PC-3 (cell line): ENCODE results near the gene KIAA0513. TPM values are rescaled to one million over a fixed set of nuclear protein-coding genes. Genes with fewer than 3 reads are reported as not detected.

Experiments used
- ATAC-seq: fragments of 200-7000 bp; cut with Tn5 transposase; 2 replicates; pipeline ENCODE4 v1.9.1; 2020; ENCODE audit warnings: mild to moderate bottlenecking, moderate library complexity
- BruUV-seq: library from RNA; stranded (reverse); fragments of 400-500 nt; replicated peaks from 2 replicates; lab custom pipeline; 2021; lab: Mats Ljungman, UMichigan
- CTCF ChIA-PET: fragments of 300-600 bp; sonication (Branson Sonifier 250); formaldehyde crosslinking; loops from one replicate; lab custom pipeline; 2022; ENCODE audit warnings: antibody characterized with exemption; lab: Charles Lee
- POLR2A ChIA-PET: fragments of 300-600 bp; sonication (Branson Sonifier 250); formaldehyde crosslinking; loops from one replicate; lab custom pipeline; 2022; ENCODE audit warnings: antibody characterized with exemption; ENCODE audit not compliant: unreplicated experiment; lab: Charles Lee
- DNase-seq: peaks from one replicate; pipeline ENCODE4 v3.0.0-alpha.2; 2015
- H2AFZ ChIP-seq: fragments of 300-600 bp; sonication (generic); 2 replicates; pipeline ENCODE4 v1.6.0; 2016; ENCODE audit warnings: antibody characterized with exemption, low read length
- H3F3A ChIP-seq: fragments of 300-600 bp; sonication (generic); one replicate; pipeline ENCODE4 v1.6.0; 2017; ENCODE audit warnings: antibody characterized with exemption, low read length, control low read depth, mild to moderate bottlenecking; ENCODE audit not compliant: unreplicated experiment
- H3K27ac ChIP-seq: fragments of 300-600 bp; sonication (generic); 2 replicates; pipeline ENCODE4 v1.5.1; 2016; ENCODE audit warnings: mild to moderate bottlenecking, low read length
- H3K27me3 ChIP-seq: fragments of 300-600 bp; sonication (generic); 2 replicates; pipeline ENCODE4 v1.6.1; 2016; ENCODE audit warnings: low read length, mixed read lengths
- H3K36me3 ChIP-seq: fragments of 300-600 bp; sonication (generic); 2 replicates; pipeline ENCODE4 v1.6.1; 2016; ENCODE audit warnings: low read depth, mixed run types, low read length, mixed read lengths
- H3K4me1 ChIP-seq: fragments of 300-600 bp; sonication (generic); 2 replicates; pipeline ENCODE4 v1.5.1; 2016; ENCODE audit warnings: low read length; ENCODE audit not compliant: insufficient read depth
- H3K4me2 ChIP-seq: fragments of 300-600 bp; sonication (generic); 2 replicates; pipeline ENCODE4 v1.6.0; 2016; ENCODE audit warnings: low read length
- H3K4me3 ChIP-seq: fragments of 300-600 bp; sonication (generic); 2 replicates; pipeline ENCODE4 v1.5.1; 2016; ENCODE audit warnings: mild to moderate bottlenecking, low read length, mixed read lengths
- H3K79me2 ChIP-seq: fragments of 300-600 bp; sonication (generic); 2 replicates; pipeline ENCODE4 v1.6.1; 2017; ENCODE audit warnings: low read length, mixed read lengths
- H3K9ac ChIP-seq: fragments of 300-600 bp; sonication (generic); 2 replicates; pipeline ENCODE4 v1.6.0; 2016; ENCODE audit warnings: mild to moderate bottlenecking, low read length
- H3K9me2 ChIP-seq: fragments of 300-600 bp; sonication (generic); replicated peaks from 2 replicates; pipeline ENCODE4 v1.6.1; 2016; ENCODE audit warnings: mixed run types, low read length, mixed read lengths
- H3K9me3 ChIP-seq: fragments of 300-600 bp; sonication (generic); 2 replicates; pipeline ENCODE4 v1.6.1; 2016; ENCODE audit warnings: low read length, mixed read lengths
- H4K20me1 ChIP-seq: fragments of 300-600 bp; sonication (generic); 2 replicates; pipeline ENCODE4 v1.6.1; 2016; ENCODE audit warnings: low read length, mixed read lengths
- EZH2 ChIP-seq: fragments of 300-600 bp; sonication (generic); IDR thresholded peaks from one replicate; pipeline ENCODE4 v1.6.1; 2017; ENCODE audit warnings: antibody characterized with exemption, mild to moderate bottlenecking, low read length; ENCODE audit not compliant: unreplicated experiment
- EZH2phosphoT487 ChIP-seq: fragments of 300-600 bp; sonication (generic); IDR thresholded peaks from 2 replicates; pipeline ENCODE4 v1.6.1; 2018; ENCODE audit warnings: mild to moderate bottlenecking, antibody characterized with exemption, low read length, borderline replicate concordance
- intact Hi-C: fragments of 100-400 bp; cut with micrococcal nuclease; formaldehyde crosslinking; loops from 2 replicates; pipeline ENCODE4 v1.9.0; 2023
- total RNA-seq: library from RNA; depleted of rRNA; stranded (reverse); fragments of >200 nt; gene quantifications from 2 replicates; pipeline ENCODE4 v1.2.3, GENCODE V29; 2014
- TF ChIP-seq, protein P1 (sequence below): fragments of 300-600 bp; sonication (generic); conservative IDR thresholded peaks from 2 replicates; pipeline ENCODE4 v1.5.1; 2017; ENCODE audit warnings: antibody characterized with exemption, low read depth, mild to moderate bottlenecking, low read length

Gene KIAA0513
- total RNA-seq, 1 experiment from 2014 or later: 7.8 TPM

DNA sequence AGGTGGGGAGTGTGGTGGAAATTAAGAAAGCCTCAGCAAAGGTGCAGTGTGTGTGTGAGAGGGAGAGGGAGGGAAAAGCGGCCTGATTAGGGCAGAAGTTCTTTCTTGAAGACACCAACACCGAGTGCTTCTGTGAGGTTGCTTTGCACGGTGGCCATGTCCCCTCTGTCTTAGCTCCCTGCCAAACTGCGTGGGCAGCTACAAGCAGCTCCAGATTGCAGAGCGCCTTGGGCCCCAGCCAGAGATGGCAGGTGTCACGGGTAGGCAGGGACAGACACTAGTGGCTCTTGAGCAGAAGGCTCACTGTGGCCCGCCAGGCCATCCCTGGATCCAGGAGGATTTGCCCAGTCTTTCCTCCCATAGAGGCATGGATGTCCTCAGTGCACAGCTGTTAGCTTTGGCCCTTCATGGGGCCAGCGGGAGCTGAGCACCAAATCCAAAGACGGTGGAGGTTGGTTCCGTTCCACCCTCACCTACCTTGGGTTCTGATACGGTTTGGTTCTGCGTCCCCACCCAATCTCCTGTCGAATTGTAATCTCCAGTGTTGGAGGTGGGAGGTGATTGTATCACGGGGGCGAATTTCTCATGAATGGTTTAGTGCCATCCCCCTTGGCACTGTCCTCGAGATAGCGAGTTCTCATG lies 21.4 kb downstream of the KIAA0513 start:
- TF ChIP-seq, protein P1, sequence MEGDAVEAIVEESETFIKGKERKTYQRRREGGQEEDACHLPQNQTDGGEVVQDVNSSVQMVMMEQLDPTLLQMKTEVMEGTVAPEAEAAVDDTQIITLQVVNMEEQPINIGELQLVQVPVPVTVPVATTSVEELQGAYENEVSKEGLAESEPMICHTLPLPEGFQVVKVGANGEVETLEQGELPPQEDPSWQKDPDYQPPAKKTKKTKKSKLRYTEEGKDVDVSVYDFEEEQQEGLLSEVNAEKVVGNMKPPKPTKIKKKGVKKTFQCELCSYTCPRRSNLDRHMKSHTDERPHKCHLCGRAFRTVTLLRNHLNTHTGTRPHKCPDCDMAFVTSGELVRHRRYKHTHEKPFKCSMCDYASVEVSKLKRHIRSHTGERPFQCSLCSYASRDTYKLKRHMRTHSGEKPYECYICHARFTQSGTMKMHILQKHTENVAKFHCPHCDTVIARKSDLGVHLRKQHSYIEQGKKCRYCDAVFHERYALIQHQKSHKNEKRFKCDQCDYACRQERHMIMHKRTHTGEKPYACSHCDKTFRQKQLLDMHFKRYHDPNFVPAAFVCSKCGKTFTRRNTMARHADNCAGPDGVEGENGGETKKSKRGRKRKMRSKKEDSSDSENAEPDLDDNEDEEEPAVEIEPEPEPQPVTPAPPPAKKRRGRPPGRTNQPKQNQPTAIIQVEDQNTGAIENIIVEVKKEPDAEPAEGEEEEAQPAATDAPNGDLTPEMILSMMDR: no peak
- no peak for TF ChIP-seq EZH2phosphoT487
- TF ChIP-seq EZH2: no peak
- no peak for ATAC-seq
- no peaks in the 10 kb centered on the region for H3K27me3 ChIP-seq
- H2AFZ ChIP-seq: no peak overlapping the region
- H3K36me3 ChIP-seq: no peaks in the 10 kb centered on the region
- H3K9ac ChIP-seq: no peak overlapping the region
- intact Hi-C loops: no loop called here
- H4K20me1 ChIP-seq: no peaks in the 10 kb centered on the region
- H3K27ac ChIP-seq: no peak overlapping the region
- H3K4me3 ChIP-seq: no peak overlapping the region
- H3K9me3 ChIP-seq: no peaks in the 10 kb centered on the region
- no peaks in the 10 kb centered on the region for H3K4me1 ChIP-seq
- no peaks in the 10 kb centered on the region for H3K9me2 ChIP-seq
- no peak overlapping the region for H3K4me2 ChIP-seq
- no peaks in the 10 kb centered on the region for H3K79me2 ChIP-seq
- DNase-seq: no peak
- CTCF ChIA-PET: no interaction called here
- POLR2A ChIA-PET: no interaction called here
- no TSS peak for BruUV-seq
- no peaks in the 10 kb centered on the region for H3F3A ChIP-seq

DNA sequence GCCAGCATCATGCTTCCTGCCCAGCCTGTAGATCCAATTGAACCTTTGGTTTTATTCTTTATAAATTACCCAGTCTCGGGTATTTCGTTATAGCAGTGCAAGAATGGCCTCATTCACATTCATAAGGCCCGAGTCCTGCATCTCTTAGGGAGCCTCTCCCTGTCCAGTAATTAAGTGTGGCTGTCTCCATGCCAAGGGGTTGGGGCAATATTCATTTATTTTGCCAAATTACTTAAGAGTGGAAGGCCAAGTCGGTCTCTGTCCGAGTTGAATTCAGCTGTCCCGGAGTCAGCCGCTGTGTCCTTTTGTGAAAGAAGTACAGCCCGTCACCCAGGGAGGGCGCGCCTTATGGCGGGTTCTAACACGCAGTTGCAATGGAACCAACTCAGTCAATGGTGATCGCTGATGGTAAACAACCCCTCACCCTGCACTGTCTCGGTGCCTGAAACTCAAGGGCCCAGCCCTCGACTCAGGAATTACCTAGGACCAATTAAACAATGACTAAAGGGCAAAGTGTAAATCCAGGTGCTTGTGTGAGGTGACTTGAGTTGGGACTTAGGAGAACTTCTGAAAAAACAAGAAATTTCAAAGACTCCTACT lies 22.2 kb downstream of the KIAA0513 start:
- Histone ChIP-seq H3K79me2 (no peaks in the 10 kb centered on the region), H3K36me3 (no peaks in the 10 kb centered on the region), H3K27ac (no peak overlapping the region), H3K9me3 (no peaks in the 10 kb centered on the region), H3K9ac (no peak overlapping the region), H3K4me2 (no peak overlapping the region), H3K4me1 (peaks cover 3% of the 10 kb centered on the region; the same call in 1 of the 2 replicates), H3K9me2 (no peaks in the 10 kb centered on the region), H3F3A (no peaks in the 10 kb centered on the region), H4K20me1 (no peaks in the 10 kb centered on the region), H2AFZ (no peak overlapping the region), H3K27me3 (no peaks in the 10 kb centered on the region), H3K4me3 (no peak overlapping the region)
- TF ChIP-seq, protein P1: no peak
- TF ChIP-seq EZH2phosphoT487: no peak
- no peak for TF ChIP-seq EZH2
- CTCF ChIA-PET: no interaction called here
- no TSS peak for BruUV-seq
- DNase-seq (no peak), ATAC-seq (no peak)
- POLR2A ChIA-PET: no interaction called here
- intact Hi-C loops: no loop called here

DNA sequence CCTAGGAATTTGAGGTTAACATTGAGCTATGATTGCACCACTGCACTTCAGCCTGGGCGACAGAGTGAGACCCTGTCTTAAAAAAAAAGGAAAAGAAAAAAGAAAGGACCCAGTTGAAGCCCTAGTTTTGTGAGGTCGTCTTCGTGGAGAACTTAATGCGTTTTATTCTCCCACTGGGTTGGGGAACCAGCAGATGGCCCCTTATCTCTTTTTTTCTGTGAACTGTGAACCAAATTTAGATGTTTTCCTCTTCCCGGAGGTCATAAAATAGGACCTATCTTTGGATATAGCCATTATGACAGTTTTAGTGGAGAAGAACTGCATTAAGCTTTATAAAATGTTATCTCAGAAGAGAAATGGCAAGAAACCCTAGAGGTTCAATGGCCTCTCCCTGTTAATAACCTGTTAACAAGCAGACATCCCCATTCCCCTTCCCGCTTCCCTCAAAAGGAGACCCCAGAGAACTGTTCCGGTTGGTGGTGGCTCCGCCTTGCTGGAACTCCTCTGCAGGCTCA lies 23.5 kb downstream of the KIAA0513 start:
- intact Hi-C loops: no loop called here

More for the DNA sequence above, 23.5 kb downstream of the KIAA0513 start:
- no peaks in the 10 kb centered on the region for H3F3A ChIP-seq
- ChIA-PET CTCF (no interaction called here), POLR2A (no interaction called here)
- no peaks in the 10 kb centered on the region for H4K20me1 ChIP-seq
- no peaks in the 10 kb centered on the region for H3K9me2 ChIP-seq
- no peaks in the 10 kb centered on the region for H3K36me3 ChIP-seq
- H2AFZ ChIP-seq: no peak overlapping the region
- no TSS peak for BruUV-seq
- no peak overlapping the region for H3K4me3 ChIP-seq
- no peak overlapping the region for H3K4me2 ChIP-seq
- peaks cover 16% of the 10 kb centered on the region for H3K4me1 ChIP-seq
- DNase-seq: no peak
- no peak overlapping the region for H3K9ac ChIP-seq
- H3K79me2 ChIP-seq: no peaks in the 10 kb centered on the region
- ATAC-seq: no peak
- no peaks in the 10 kb centered on the region for H3K9me3 ChIP-seq
- H3K27ac ChIP-seq: no peak overlapping the region
- no peaks in the 10 kb centered on the region for H3K27me3 ChIP-seq
- TF ChIP-seq EZH2: no peak
- TF ChIP-seq, protein P1: no peak
- TF ChIP-seq EZH2phosphoT487: no peak
